ENCODE data around the gene ADM. TPM values are rescaled to one million over a fixed set of nuclear protein-coding genes. Genes with fewer than 3 reads are reported as not detected.
A peak's percentile ranks its signal among the peaks of the same experiment; 100 is the strongest.

Gene ADM
- polyA plus RNA-seq, 3 donors: 18.8 to 477 (median 29.2) TPM

GRCh38 chr11:10288881-10289764, 15.8 kb upstream of the ADM start:
- WGBS, 3 donors: 86 to 89% (median 89%) methylated on average over 23 to 24 of the region's 24 CpGs
- no peak overlapping the region for H3K27ac ChIP-seq (ENCODE audit: low read depth, low read length)

DNA sequence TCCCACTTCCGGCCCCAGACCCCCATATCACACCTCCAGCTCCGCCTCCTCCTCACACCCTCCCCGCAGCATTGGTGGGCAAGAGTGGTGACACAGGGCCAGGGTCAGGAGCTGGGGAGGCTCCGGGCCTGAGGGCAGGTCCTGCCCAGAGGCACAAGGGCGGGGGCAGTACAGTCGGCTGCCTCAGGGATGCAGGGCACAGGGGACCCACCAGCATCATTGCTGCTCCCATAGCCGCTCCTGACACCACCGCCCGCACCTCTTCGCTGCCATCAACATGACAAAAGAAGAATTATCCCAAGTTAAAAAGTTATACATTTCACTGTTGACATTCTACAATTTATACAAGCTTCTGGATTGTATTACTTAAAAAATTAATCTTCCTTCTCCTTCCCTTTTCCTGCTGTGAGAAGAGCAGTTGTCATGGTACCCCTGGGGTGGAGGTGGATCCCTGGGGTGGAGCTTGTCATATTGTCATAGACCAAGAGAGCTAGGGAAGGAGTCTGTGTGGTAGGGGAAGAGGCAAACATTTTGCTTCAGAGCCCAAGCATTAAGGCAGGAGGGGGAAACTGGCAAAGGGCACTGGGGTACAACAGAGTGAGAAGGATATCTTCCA, 15.0 kb upstream of the ADM start:
- H3K27ac ChIP-seq (ENCODE audit: low read depth, low read length): no peak overlapping the region
- 79 to 93% (median 92%) methylated on average over 10 of the region's 10 CpGs for WGBS, 3 donors

DNA sequence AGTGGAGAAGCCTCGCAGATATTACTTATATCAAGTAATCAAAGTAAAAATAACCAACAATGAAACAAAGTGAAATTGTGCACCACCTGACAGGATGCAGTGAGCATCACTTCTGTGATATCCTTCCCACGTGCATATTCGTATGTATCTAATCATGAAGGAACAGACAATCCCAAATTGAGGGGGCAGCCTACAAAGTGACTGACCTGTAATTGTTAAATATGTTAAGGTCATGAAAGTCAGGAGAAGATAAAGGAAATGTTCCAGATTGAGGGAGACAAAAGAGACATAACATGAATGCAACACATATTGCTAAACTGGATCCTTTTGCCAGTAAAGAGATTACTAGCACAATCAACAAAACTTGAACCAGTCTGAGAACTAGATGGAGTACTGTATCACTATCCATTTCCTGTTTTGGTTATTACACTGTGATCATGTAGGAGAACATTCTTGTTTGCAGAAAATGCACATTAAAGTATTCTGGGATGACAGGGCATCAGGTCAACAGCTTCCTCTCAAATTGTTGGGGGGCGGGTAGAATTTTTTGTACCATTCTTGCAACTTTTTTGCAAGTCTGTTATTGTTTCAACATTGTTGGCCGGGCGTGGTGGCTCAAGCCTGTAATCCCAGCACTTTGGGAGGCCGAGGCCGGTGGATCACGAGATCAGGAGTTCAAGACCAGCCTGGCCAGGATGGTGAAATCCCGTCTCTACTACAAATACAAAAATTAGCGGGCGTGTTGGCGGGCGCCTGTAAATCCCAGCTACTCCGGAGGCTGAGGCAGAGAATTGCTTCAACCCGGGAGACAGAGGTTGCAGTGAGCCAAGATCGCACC, 12.9 kb upstream of the ADM start:
- 77 to 84% (median 79%) methylated on average over 17 of the region's 17 CpGs for WGBS, 3 donors
- H3K27ac ChIP-seq (ENCODE audit: low read depth, low read length): no peak overlapping the region

DNA sequence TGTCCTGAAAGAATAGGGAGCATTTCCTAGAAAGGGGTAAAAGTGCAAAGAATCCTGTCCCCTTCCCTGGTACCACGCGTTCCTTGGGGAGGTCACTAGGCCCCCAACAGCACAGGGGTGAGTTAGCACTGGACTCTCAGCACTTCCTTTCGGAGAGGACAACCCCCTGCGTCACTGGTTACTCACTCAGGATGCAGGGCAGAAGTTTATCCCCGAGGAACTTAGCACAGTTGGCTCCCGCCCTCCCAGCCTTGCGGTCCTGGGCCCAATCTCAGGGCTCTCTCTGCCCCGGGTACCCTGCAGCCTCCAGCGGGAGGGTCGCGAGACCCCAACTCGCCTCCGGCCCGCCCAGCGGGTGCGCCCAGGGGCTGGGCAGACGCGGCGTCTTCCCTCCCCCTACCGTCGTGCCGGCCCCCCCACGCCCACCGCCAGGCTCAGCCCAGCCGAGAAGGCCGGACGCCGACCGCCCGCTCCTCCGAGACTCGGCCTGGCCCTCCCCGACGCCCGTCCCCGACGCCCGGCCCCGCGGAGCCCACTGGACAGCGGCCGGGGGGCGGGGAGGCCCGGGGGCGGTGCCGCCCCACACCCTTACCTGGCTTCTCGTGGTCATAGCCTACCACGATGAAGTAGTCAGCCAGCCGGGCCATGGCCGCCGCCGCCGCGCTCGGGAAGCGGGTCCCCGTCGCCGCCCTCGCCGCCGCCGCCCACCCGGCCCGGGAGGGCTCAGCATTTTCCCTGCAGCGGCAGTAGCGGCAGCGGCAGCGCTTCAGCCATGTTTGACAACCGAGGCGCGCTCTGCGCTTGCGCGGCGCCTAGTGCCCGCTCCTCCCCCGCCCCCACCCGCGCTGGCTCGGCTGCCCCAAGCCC, 11.2 kb upstream of the ADM start, which contains the start of gene SBF2:
Gene SBF2 (minus strand): TSS at position 797 of the 867 bp plus-strand sequence. CDS start 150 bp downstream, at position 647.
- 1% methylated on average over 66 to 81 of the region's 81 CpGs for WGBS, 3 donors
- H3K27ac ChIP-seq (ENCODE audit: low read depth, low read length): peak within 1 kb of the TSS; percentile 79

DNA sequence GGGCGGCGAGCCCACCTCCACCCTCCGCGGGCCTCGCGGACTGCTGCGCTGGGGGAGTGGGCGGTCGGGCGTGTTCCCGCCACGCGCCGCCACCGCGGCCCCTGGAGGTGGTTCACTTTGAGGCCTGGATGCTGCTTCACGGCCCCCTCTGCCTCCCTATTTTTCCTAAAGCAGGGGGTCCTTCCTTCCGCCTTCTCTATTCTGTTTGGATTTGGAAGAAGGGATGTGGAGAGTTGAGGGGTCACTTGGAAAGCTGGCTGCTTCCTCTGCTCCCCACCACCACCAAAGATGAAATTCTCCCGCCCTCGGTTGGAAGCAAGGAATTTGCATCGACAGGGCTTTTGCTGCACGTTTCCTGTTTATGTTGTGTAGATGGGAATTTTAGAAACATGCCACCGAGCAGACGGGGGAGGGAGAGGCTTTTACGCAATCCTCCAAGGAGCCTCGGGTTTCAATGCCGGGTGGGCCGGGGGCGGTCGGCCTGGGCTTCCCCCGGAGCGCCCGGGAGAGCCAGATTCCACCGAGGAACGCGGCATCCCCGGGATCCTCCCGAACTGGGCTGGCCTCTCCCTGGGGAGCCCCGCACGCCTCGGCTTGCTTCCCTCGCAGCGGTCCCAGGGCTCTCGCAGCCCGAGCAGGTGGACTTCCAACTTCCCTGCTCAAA, 10.5 kb upstream of the ADM start:
- peak overlapping the region; percentile 79 for H3K27ac ChIP-seq (ENCODE audit: low read depth, low read length)
- 0 to 3% (median 1%) methylated on average over 41 to 45 of the region's 45 CpGs for WGBS, 3 donors

- no peak overlapping the region for H3K27ac ChIP-seq (ENCODE audit: low read depth, low read length)
- WGBS, 3 donors: 34 to 63% (median 36%) methylated on average over 10 of the region's 10 CpGs
Measured at GRCh38 chr11:10295064-10295901, 9.6 kb upstream of the ADM start.

GRCh38 chr11:10298342-10298741, 6.5 kb upstream of the ADM start:
- no peak overlapping the region for H3K27ac ChIP-seq (ENCODE audit: low read depth, low read length)
- 80 to 92% (median 83%) methylated on average over 5 of the region's 5 CpGs for WGBS, 3 donors

DNA sequence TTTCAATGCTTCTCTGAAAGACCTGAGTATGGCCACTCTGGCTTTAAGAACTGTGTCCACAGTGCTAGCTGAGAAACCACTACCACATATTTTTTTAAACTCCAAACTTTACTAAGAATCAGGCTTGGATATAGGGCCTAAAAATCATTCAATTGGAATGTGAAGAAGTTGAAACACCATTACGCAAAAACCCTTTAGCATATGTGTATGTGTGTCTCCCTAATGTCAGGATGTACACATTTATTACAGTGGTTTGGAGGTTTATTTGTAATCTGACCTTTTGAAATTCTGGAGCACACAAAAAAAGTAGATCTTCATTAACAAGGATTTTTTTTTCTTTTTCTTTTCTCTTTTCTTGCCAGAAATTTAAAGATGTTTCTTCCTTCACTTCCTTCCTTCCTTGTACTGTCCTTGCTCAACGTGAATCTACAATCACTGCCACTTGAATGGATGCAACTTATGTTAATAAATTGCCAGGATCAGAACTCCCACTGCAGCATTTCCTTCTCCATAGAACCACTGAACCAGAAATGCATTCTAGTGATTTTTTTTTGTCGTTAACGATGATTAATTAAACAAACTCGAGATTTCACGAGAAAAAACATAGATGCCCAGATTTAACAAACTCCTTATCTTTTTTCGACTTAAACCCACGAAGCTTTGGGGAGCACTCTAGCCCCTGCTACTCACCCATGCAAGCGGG, 3.1 kb upstream of the ADM start:
- 21 to 43% (median 39%) methylated on average over 9 of the region's 9 CpGs for WGBS, 3 donors
- H3K27ac ChIP-seq (ENCODE audit: low read depth, low read length): no peak overlapping the region

DNA sequence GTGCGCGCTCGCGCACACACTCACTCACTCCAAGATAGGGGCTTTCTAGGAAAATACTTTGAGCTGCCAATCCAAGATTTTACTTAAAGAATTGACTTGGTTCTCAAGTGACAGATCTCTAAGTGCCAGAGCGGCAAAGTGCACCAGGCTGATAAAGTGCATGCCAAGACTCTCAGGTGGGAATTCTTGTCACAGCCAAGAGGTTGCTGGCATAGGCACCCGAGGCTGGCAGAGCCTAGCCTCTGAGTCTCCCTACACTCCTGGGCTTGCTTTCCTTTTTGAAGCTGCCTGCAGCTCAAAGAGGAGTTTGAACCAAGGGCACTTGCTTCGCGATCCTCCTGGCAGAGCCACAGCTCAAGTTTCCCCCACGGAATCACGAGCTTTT, 2.5 kb upstream of the ADM start:
- WGBS, 3 donors: 8 to 29% (median 28%) methylated on average over 10 of the region's 10 CpGs
- H3K27ac ChIP-seq (ENCODE audit: low read depth, low read length): no peak overlapping the region

DNA sequence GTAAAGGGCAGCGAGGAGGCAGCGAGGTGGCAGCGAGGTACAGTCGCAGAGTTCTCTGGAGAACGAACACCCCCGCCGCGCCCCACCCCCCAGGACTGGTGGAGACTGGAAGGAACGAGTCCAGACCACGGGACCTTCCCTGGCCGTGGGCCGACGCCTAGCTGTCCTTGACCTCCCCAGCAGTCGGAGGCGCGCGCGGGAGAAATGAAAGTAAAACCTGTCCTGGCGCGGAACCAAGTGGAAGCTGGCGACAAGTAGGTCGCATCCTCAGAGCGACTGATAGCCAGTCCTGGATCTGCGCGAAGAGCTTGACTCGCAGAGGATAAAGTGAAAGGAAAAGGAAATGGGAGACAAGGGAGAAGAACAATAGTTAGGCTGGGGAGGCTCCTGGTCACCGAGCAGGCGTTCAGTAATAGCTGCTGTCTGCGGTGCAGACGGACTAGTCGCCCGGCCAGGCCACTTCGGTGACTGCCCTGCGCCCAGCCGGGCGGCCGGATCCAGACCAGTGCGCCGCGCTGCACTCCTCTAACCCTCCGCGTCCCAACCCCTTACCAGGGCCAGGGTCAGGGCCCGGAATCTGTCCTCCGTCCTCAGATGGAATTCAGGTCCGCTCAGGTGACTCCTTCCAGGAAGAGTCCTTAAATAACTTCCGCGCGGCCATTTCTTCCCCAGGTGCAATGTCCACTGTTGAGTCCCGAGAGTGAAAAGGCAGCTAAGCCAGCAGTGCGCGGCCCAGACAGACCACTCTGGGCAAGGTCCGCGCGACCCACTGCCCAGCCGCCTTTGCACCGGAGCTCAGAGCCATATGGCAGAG, 1.9 kb upstream of the ADM start:
- WGBS, 3 donors: 2 to 3% (median 2%) methylated on average over 54 to 56 of the region's 56 CpGs
- H3K27ac ChIP-seq (ENCODE audit: low read depth, low read length): peak overlapping the region; percentile 77

DNA sequence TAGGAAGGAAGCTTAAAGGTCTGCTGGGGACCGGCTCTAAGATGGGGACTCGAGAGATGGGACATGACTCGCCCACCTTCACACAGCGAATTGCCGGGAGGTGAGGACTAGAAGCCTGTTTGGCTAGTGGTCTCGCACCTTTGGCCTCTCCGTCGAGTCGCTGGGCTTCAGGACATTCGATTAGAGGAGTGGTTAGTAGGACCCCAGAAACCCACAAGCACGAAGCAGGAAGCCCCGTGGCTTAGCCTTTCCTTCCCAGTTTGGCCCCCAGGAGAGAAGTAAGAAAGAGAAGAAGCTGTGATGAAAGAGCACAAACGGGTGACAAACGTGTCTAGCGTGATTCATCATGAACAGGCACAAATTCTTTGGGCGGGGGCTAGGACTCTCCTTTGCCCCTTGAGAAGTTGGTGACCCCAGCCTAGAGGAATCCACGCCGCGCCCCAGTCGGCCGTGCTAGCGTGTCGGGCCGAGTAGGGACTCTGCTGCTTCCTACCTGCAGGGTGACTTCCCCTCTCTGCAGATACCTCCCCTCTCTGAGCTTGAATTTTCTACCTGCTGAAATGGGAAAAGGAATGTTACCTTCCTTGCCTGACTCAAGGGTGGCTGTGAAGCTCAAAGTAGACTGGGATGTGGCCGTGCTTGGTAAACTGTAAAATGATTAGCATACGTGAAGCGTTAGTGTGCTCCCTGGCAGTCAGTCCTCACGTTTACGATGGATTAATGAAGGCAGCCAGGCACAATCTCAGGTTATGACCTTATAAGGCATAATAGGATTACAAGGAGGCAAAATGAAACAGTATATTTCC, 1.1 kb upstream of the ADM start:
- 14 to 28% (median 22%) methylated on average over 29 of the region's 29 CpGs for WGBS, 3 donors
- peak overlapping the region; percentile 68 for H3K27ac ChIP-seq (ENCODE audit: low read depth, low read length)

GRCh38 chr11:10305262-10305963, 540 bp downstream of the ADM start:
- WGBS, 3 donors: 0 to 1% (median 1%) methylated on average over 48 to 51 of the region's 51 CpGs
- H3K27ac ChIP-seq (ENCODE audit: low read depth, low read length): no peak overlapping the region

DNA sequence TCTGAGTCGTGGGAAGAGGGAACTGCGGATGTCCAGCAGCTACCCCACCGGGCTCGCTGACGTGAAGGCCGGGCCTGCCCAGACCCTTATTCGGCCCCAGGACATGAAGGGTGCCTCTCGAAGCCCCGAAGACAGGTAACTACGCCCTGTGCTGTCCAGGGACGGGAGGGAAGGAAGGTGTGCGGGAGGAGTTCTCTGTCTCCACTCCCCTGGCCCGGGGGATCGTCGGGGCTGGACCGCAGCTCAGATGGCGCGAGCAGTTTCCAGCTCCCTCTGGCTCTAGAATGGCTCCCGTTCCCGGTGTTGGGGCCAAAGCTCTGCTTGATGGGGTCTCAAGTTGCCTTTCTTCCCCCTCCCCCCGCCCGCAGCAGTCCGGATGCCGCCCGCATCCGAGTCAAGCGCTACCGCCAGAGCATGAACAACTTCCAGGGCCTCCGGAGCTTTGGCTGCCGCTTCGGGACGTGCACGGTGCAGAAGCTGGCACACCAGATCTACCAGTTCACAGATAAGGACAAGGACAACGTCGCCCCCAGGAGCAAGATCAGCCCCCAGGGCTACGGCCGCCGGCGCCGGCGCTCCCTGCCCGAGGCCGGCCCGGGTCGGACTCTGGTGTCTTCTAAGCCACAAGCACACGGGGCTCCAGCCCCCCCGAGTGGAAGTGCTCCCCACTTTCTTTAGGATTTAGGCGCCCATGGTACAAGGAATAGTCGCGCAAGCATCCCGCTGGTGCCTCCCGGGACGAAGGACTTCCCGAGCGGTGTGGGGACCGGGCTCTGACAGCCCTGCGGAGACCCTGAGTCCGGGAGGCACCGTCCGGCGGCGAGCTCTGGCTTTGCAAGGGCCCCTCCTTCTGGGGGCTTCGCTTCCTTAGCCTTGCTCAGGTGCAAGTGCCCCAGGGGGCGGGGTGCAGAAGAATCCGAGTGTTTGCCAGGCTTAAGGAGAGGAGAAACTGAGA, 1.4 kb downstream of the ADM start:
- 3 to 8% (median 5%) methylated on average over 65 of the region's 65 CpGs for WGBS, 3 donors
- H3K27ac ChIP-seq (ENCODE audit: low read depth, low read length): no peak overlapping the region
